Posterior vena cava (tissue), 2 donors: Measurements from ENCODE around the gene CIBAR2. TPM values are rescaled to one million over a fixed set of nuclear protein-coding genes. Genes with fewer than 3 reads are reported as not detected.
"Not testable (repeated sequence)": the region's sequence is repeated elsewhere in the genome, so short reads cannot be mapped to it uniquely, and the experiment has no call there.

Experiments used
- DNase-seq: peaks from one replicate; pipeline ENCODE4 v3.0.0-alpha.2; 2020; ENCODE audit warnings: low spot score
- intact Hi-C, 2 donors: fragments of 100-400 bp; cut with DNase I; formaldehyde crosslinking; loops; one replicate each; pipeline versions ENCODE4 v1.14.1 to v1.14.2; 2022 to 2023
- total RNA-seq, 2 donors: library from RNA; stranded (reverse); fragmentation: NEBNext Ultra II Directional; extraction: Animal tissue kit (Norgen Biotek cat#: 25700); gene quantifications; one replicate each; pipeline ENCODE4 v1.2.1, GENCODE V29; 2021
- donor health status: DM: yes; HTN: yes; CAD: no.
- donor health status: DM: yes; HTN: yes; CAD: no.

The CIBAR2 gene
- total RNA-seq, 2 donors from 2014 or later = not detected

DNA sequence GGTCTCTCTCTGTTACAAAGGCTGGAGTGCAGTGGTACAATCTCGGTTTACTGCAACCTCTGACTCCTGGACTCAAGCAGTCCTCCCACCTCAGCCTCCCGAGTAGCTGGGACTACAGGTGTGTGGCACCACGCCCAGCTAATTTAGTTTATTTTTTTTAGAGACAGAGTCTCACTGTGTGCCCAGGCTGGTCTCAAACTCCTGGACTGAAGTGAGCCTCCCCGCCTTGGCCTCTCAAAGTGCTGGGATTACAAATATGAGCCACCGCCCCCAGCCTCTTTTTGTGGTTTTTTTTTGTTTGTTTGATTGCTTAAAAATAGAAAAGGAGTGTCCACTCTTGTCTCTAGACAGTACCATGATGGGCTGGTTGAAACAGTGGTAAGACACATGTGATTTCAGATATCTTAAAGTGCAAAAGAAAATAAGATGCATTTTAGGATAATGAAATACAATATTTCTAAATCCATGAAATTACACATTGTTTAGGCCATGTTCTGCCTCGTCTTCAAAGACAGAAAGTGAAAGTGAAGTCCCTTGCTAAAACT is 57.3 kb downstream of the CIBAR2 start:
- intact Hi-C loops = no loop called here
- no peak for DNase-seq

DNA sequence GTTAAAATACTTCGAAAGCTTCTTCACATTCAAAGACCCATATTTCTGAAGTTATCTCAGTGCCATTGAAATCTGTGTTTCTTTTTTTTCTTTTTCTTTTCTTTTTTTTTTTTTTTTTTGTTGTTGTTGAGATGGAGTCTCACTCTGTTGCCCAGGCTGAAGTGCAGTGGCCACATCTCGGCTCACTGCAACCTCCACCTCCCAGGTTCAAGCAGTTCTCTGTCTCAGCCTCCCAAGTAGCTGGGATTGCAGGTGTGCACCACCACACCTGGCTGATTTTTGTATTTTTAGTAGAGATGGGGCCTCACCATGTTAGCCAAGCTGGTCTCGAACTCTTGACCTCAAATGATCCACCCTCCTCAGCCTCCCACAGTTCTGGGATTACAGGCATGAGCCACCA is 58.0 kb downstream of the CIBAR2 start:
- DNase-seq, intact Hi-C loops: not testable (repeated sequence)

DNA sequence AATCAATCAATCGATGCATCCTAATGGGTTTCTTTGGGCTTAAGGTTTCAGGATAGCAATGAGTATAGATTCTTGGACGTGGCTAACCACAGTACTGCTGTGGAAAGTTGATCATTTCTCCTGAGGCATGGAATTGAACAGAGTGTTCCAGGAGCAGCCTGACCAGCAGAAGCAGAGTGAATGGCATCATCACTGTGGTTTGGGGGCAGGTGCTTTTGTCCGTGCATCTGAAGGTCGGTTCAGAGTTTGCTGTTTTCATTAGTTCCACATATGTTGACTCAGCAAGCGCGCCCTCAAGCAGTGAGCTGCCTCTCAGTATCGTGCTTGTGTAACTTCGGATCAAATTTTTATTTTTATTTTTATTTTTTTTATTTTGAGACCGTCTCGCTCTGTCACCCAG is 59.7 kb downstream of the CIBAR2 start:
- intact Hi-C loops = no loop called here
- DNase-seq = no peak

GRCh38 chr16:85051683-85052082 is 60.6 kb downstream of the CIBAR2 start:
- intact Hi-C loops = no loop called here
- DNase-seq = no peak

DNA sequence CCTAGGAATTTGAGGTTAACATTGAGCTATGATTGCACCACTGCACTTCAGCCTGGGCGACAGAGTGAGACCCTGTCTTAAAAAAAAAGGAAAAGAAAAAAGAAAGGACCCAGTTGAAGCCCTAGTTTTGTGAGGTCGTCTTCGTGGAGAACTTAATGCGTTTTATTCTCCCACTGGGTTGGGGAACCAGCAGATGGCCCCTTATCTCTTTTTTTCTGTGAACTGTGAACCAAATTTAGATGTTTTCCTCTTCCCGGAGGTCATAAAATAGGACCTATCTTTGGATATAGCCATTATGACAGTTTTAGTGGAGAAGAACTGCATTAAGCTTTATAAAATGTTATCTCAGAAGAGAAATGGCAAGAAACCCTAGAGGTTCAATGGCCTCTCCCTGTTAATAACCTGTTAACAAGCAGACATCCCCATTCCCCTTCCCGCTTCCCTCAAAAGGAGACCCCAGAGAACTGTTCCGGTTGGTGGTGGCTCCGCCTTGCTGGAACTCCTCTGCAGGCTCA is 61.1 kb downstream of the CIBAR2 start:
- intact Hi-C loops = no loop called here

DNA sequence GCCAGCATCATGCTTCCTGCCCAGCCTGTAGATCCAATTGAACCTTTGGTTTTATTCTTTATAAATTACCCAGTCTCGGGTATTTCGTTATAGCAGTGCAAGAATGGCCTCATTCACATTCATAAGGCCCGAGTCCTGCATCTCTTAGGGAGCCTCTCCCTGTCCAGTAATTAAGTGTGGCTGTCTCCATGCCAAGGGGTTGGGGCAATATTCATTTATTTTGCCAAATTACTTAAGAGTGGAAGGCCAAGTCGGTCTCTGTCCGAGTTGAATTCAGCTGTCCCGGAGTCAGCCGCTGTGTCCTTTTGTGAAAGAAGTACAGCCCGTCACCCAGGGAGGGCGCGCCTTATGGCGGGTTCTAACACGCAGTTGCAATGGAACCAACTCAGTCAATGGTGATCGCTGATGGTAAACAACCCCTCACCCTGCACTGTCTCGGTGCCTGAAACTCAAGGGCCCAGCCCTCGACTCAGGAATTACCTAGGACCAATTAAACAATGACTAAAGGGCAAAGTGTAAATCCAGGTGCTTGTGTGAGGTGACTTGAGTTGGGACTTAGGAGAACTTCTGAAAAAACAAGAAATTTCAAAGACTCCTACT is 62.5 kb downstream of the CIBAR2 start:
- intact Hi-C loops = no loop called here

More for the DNA sequence above, 61.1 kb downstream of the CIBAR2 start:
- DNase-seq = no peak

GRCh38 chr16:85048921-85049562 is 63.2 kb downstream of the CIBAR2 start:
- no peak for DNase-seq
- intact Hi-C loops = no loop called here

More for the DNA sequence above, 62.5 kb downstream of the CIBAR2 start:
- DNase-seq = no peak

Other genes with a start within 250 kb of the CIBAR2 start
- 10 to 100 TPM; 34.0 to 38.5 TPM for gene ZDHHC7, start 100.9 kb downstream of the CIBAR2 start, total RNA-seq
- gene KIAA0513, start 84.7 kb downstream of the CIBAR2 start, total RNA-seq = 10 to 100 TPM; 14.7 to 15.8 TPM